HEK293T (cell line): ENCODE data around the gene TNPO3.

ENCODE experiments used
- CTCF ChIA-PET: fragments of 350-600 bp; formaldehyde crosslinking; extraction: SDS; loops from one replicate; lab custom pipeline; 2021; ENCODE audit warnings: antibody characterized with exemption, inconsistent platforms; lab: Yijun Ruan, JAX
- POLR2A ChIA-PET: fragments of 350-600 bp; formaldehyde crosslinking; extraction: SDS; loops from one replicate; lab custom pipeline; 2020; ENCODE audit warnings: antibody characterized with exemption, inconsistent platforms; lab: Yijun Ruan, JAX
- DNase-seq: peaks from one replicate; pipeline ENCODE4 v3.0.0; 2012; ENCODE audit warnings: mixed read lengths; ENCODE audit errors: extremely low spot score
- ARNT ChIP-seq: fragments of 450-650 bp; IDR thresholded peaks from 2 replicates; pipeline ENCODE4 v1.6.1; 2017; ENCODE audit warnings: mild to moderate bottlenecking
- BHLHE40 ChIP-seq: fragments of 450-650 bp; IDR thresholded peaks from 2 replicates; pipeline ENCODE4 v1.6.1; 2016; ENCODE audit warnings: mild to moderate bottlenecking, moderate library complexity, borderline replicate concordance
- CTBP1 ChIP-seq: fragments of 450-650 bp; IDR thresholded peaks from 2 replicates; pipeline ENCODE4 v1.6.1; 2016; ENCODE audit warnings: borderline replicate concordance
- ELF4 ChIP-seq: fragments of 450-650 bp; IDR thresholded peaks from 2 replicates; pipeline ENCODE4 v1.6.1; 2017; ENCODE audit warnings: antibody characterized with exemption
- FOXA1 ChIP-seq: fragments of 450-650 bp; IDR thresholded peaks from 2 replicates; pipeline ENCODE4 v1.6.1; 2016; ENCODE audit warnings: mild to moderate bottlenecking
- FOXK2 ChIP-seq: fragments of 450-650 bp; IDR thresholded peaks from 2 replicates; pipeline ENCODE4 v1.6.1; 2016; ENCODE audit warnings: mild to moderate bottlenecking
- FOXM1 ChIP-seq: fragments of 450-650 bp; IDR thresholded peaks from 2 replicates; pipeline ENCODE4 v1.6.1; 2017; ENCODE audit warnings: mild to moderate bottlenecking, borderline replicate concordance
- HDGF ChIP-seq: fragments of 450-650 bp; IDR thresholded peaks from 2 replicates; pipeline ENCODE4 v1.6.1; 2017; ENCODE audit warnings: antibody characterized with exemption, borderline replicate concordance
- L3MBTL2 ChIP-seq: fragments of 450-650 bp; conservative IDR thresholded peaks from 2 replicates; pipeline ENCODE4 v1.6.1; 2016; ENCODE audit warnings: mild to moderate bottlenecking
- LEF1 ChIP-seq: fragments of 450-650 bp; IDR thresholded peaks from 2 replicates; pipeline ENCODE4 v1.6.1; 2017; ENCODE audit warnings: mild to moderate bottlenecking, borderline replicate concordance
- NFRKB ChIP-seq: fragments of 450-650 bp; IDR thresholded peaks from 2 replicates; pipeline ENCODE4 v1.6.1; 2016; ENCODE audit warnings: mild to moderate bottlenecking, moderate library complexity
- PKNOX1 ChIP-seq: fragments of 450-650 bp; IDR thresholded peaks from 2 replicates; pipeline ENCODE4 v1.6.1; 2016
- SP1 ChIP-seq: fragments of 450-650 bp; IDR thresholded peaks from 2 replicates; pipeline ENCODE4 v1.6.1; 2017
- SUZ12 ChIP-seq: fragments of 450-650 bp; IDR thresholded peaks from 2 replicates; pipeline ENCODE4 v1.6.1; 2016; ENCODE audit warnings: mild to moderate bottlenecking
- TARDBP ChIP-seq: fragments of 450-650 bp; IDR thresholded peaks from 2 replicates; pipeline ENCODE4 v1.6.1; 2016
- ZNF384 ChIP-seq: fragments of 450-650 bp; IDR thresholded peaks from 2 replicates; pipeline ENCODE4 v1.6.1; 2016

The TNPO3 gene

DNA sequence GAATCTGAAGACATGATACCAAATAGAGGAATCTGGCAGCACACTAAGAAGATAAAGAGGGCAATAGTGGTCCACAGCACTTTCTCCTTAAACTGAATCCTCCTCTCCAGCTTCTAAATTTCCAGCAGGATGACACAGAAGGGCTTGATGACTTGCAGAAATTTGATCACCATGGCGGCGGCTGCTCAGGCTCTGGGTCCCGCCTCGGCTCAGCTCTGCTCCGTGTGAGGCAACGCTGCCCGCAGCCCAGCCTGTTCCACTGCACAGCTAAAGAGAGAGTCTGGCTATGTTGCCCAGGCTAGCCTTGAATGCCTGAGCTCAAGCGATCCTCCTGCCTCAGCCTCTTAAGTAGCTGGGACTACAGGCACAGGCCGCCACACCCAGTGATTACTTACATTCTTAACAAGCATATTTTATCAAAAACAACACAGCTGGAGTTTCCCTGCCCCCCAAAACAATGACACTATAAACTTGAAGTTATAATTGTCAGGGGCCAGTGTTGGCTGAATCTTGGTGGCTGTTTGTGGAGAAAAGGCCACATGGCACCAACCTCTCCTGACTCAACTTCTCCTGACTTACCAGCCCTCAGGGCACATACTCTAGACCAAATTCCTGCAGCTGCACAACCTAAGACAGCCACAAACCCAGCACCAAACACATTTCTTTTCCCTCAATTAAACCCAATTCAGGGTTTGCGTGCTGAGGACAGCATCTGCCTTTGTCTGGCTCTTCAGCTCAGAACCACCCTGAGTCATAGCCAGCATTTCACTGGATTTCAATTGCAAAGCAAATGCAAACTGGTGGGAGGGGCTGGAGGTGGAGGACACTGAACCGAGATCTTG, 11.6 kb upstream of the TNPO3 start:
- peak; percentile 27 for DNase-seq
- POLR2A ChIA-PET = interaction anchor here (7.7 kb wide), 1 partner anchor 12 kb away, joined by 73 read pairs; the partner anchor contains the start of gene TNPO3
- no peak for TF ChIP-seq NFRKB
- no peak for TF ChIP-seq ZNF384
- TF ChIP-seq TARDBP = no peak
- TF ChIP-seq LEF1 = no peak
- no peak for TF ChIP-seq PKNOX1
- no peak for TF ChIP-seq SUZ12
- CTCF ChIA-PET = interaction anchor here (0.6 to 1.5 kb wide), 3 partner anchors 12 to 99 kb away, joined by 3 to 7 read pairs (median 3); partner anchors contain the start of gene TNPO3

GRCh38 chr7:129055861-129056464, 1.1 kb upstream of the TNPO3 start:
- POLR2A ChIA-PET = interaction anchor here (2.3 kb wide), 1 partner anchor 11 kb away, joined by 73 read pairs; no protein-coding TSS in a partner anchor
- no peak for DNase-seq
- no peak for TF ChIP-seq HDGF
- TF ChIP-seq BHLHE40 = no peak
- no peak for TF ChIP-seq LEF1
- TF ChIP-seq ELF4 = no peak
- no peak for TF ChIP-seq TARDBP
- no peak for TF ChIP-seq FOXM1
- TF ChIP-seq NFRKB = no peak
- TF ChIP-seq FOXA1 = no peak
- no peak for TF ChIP-seq CTBP1
- no peak for TF ChIP-seq ARNT
- no peak for TF ChIP-seq L3MBTL2
- TF ChIP-seq SUZ12 = no peak
- TF ChIP-seq PKNOX1 = no peak
- no peak for TF ChIP-seq ZNF384
- no peak for TF ChIP-seq SP1
- no peak for TF ChIP-seq FOXK2
- CTCF ChIA-PET = no interaction called here

DNA sequence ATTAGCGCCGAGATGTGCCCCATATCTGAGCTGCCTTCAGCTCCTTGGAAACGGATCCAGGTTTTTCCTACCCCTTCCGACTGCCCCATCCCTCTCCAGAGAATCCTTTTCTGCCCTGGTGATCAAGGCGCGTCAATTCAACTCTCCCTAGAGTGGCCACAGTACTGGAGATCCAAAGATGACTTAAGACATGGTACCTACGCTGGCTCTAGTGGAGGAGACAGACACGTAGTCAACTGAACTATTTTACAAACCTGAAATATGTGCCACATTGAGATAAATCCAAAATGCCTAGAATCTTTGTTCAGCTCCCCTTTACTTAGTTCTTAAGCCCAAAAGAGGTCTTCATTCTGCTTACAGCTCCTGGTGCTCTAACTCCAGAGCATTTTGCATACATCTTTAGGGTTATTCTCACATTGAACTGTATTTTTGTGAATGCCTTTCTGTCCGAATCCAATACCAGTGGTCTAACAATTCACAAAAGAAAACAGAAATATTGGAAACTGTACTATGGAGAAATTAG, 444 bp upstream of the TNPO3 start:
- ChIA-PET CTCF (interaction anchor here (1.4 kb wide), 1 partner anchor 11 kb away, joined by 7 read pairs; no protein-coding TSS in a partner anchor), POLR2A (interaction anchor here (0.7 to 2.3 kb wide), 12 partner anchors 11 to 193 kb away, joined by 3 to 73 read pairs (median 6); partner anchors contain the start of gene ATP6V1F)
- no peak for DNase-seq
- TF ChIP-seq HDGF = no peak
- no peak for TF ChIP-seq FOXM1
- no peak for TF ChIP-seq ARNT
- no peak for TF ChIP-seq PKNOX1
- no peak for TF ChIP-seq SP1
- no peak for TF ChIP-seq SUZ12
- TF ChIP-seq ZNF384 = no peak
- no peak for TF ChIP-seq L3MBTL2
- TF ChIP-seq LEF1 = no peak
- no peak for TF ChIP-seq TARDBP
- TF ChIP-seq BHLHE40 = no peak
- TF ChIP-seq FOXA1 = no peak
- TF ChIP-seq CTBP1 = no peak
- TF ChIP-seq NFRKB = no peak
- no peak for TF ChIP-seq ELF4
- no peak for TF ChIP-seq FOXK2

DNA sequence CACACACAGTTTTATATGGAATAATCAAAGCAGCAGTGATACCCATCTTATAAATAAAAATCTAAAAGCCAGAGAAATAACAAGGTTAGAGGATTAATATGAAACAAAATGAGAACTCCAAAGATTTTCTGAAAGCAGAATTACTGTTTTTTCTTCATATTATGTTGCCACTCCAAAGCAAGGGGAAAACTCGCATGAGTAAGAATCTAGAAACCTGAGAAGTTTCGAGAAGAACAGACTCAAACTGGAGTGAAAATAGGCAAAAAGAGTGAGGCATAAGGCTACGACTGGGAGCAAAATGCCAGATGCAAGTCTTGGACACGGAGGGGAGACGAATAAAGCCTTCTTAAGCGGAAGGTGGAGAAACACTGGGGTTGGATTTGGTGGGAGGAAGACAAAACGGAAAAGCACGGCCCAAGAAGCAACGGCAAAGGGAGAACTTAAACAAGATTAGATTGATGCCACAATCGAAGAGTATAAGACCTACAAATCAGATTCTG, 923 bp downstream of the TNPO3 start:
- CTCF ChIA-PET = no interaction called here
- DNase-seq = no peak
- POLR2A ChIA-PET = interaction anchor here (0.6 to 2.3 kb wide), 19 partner anchors 9 to 172 kb away, joined by 3 to 73 read pairs (median 4); partner anchors contain the start of gene TSPAN33
- no peak for TF ChIP-seq ZNF384
- TF ChIP-seq ARNT = no peak
- no peak for TF ChIP-seq LEF1
- no peak for TF ChIP-seq SP1
- no peak for TF ChIP-seq ELF4
- TF ChIP-seq TARDBP = no peak
- TF ChIP-seq NFRKB = no peak
- no peak for TF ChIP-seq SUZ12
- TF ChIP-seq FOXK2 = no peak
- no peak for TF ChIP-seq L3MBTL2
- no peak for TF ChIP-seq FOXA1
- TF ChIP-seq CTBP1 = no peak
- no peak for TF ChIP-seq HDGF
- no peak for TF ChIP-seq BHLHE40
- no peak for TF ChIP-seq PKNOX1
- TF ChIP-seq FOXM1 = no peak
